ENCODE measurements around the gene CEPT1.
"Not testable (repeated sequence)": the region's sequence is repeated elsewhere in the genome, so short reads cannot be mapped to it uniquely, and the experiment has no call there.

CEPT1 gene

DNA sequence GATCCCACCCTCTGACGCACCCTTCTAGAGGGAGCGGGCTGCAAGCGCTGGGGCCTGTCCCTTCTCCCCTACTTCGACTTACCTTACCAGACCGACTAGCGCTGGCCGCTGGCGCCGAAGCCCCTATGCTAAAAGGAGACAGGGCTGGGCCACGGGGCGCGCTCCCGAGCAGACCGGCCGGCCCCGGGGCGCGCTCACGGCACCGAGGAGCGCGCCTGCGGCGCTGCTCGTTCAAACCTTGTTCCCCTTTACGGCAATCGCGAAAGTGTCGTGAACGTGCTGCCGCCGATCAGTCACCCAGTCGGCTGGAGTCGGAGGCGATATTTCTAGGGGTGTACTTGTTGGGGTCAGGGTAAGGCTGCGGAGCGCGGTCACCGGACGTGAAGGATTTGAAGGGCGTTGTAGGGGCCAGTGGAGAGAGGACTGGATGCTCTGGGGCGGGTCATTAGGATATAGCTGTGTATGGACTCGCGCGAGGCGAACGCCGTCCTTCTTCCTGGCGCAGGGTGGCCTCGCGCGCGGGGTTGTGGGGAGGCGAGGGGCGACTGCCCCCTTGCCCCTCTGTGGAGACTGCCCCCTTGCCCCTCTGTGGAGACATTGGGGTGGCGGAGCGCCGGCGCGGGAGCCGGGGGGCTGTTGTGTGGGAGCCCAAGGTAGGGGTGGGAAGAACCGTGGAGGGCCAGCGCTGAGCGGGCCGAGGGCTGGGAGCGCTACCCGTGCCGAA lies at the start of gene CEPT1, which contains the start of gene DRAM2:
Gene CEPT1 (plus strand): TSS at position 268 of the 724 bp plus-strand sequence. CDS start 7,492 bp downstream, outside the sequence.
Gene DRAM2 (minus strand): TSS at position 138 of the 724 bp plus-strand sequence. CDS start 8,539 bp downstream, outside the sequence.
- peak; percentile 84 to 90 for DNase-seq (ENCODE audit: low read depth in 2 of 2)

DNA sequence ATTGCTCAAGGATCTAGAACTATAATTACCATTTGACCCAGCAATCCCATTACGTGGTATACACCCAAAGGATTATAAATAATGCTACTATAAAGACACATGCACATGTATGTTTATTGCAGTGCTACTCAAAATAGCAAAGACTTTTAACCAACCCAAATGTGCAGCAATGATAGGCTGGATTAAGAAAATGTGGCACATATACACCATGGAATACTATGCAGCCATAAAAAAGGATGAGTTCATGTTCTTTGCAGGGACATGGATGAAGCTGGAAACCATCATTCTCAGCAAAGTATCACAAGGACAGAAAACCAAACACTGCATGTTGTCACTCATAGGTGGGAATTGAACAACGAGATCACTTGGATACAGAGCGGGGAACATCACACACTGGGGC lies 44.6 kb upstream of the CEPT1 start:
- DNase-seq (ENCODE audit: low read depth in 2 of 2), result not testable (repeated sequence)

DNA sequence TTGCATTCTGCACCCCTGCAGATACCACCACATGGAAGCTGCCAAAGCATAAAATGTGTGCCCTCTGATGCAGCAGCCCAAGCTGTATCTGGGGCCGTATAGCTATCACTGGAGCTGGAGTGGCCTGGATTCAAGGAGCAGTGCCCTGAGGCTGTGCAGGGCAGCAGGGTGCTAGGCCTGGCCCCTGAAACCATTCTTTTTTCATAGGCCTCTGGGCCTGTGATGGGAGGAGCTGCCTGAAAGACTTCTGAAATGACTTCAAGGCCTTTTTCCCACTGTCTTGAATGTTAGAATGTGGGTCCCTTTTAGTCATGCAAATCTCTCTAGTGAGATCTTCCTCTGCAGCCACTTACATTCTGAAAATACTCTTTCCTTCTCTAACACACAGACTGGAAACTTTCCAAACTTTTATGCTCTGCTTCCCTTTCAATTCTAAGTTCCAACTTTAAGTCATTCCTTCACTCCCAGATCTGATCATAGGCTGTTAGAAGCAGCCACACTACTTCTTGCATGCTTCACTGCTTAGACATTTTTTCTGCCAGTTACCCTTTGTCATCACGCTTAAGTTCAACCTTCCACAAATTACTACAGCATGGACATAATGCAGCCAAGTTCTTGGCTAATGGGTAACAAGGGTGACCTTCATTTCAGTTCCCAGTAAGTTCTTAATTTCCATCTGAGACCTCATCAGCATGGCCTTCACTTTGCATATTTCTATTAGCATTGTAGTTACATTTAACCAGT lies 42.5 kb upstream of the CEPT1 start:
- DNase-seq (ENCODE audit: low read depth in 2 of 2), result no peak

DNA sequence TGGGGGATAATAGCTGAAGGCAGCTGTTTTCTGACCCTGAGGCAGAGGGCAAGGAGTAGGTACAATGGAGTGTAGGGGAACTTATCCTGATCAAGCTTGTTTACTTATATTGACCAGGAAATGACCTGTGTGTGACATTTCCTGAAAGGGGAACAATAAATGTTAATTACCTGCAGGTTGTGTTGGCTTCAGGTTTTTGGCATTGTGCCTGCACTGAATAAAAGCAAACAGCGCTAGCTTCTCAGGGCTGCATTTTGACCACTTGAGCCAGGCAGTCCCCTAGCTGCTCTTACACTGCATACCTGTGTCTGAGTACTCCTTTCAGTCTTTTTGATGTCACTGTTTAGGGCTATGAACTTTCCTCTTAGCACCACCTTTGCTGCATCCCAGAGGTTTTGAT lies 40.7 kb upstream of the CEPT1 start:
- no peak for DNase-seq (ENCODE audit: low read depth in 2 of 2)

DNA sequence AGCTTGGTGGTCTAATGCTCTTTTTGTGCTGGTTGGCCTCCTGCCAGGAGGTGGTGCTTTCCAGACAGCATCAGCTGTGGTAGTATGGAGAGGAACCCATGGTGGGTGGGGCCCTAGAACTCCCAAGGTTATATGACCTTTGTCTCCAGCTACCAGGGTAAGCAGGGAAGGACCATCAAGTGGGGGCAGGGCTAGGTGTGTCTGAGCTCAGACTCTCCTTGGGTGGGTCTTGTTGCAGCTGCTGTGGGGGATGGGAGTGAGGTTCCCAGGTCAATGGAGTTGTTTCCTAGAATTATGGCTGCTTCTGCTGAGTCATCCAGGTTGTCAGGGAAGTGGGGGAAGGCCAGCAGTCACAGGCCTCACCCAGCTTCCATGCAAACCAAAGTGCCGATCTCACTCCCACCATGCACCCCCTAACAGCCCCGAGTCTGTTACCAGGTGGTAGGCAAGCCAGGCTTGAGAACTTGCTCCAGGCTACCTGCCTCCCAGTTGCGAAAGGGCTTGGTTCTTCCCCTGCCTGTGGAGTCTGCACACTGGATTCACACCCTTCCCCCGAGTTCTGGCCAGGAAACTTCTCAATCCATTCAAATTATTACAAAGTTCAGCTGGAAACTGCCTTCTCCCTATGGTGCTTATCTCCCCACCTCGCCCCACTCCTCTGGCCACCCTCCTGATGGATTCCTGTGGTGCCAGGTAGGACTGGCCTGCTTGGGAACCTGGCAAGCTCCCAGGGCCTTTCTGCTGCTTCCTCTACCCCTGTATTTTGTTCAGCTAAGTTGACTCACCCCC lies 38.0 kb upstream of the CEPT1 start:
- DNase-seq (ENCODE audit: low read depth in 2 of 2), result no peak

DNA sequence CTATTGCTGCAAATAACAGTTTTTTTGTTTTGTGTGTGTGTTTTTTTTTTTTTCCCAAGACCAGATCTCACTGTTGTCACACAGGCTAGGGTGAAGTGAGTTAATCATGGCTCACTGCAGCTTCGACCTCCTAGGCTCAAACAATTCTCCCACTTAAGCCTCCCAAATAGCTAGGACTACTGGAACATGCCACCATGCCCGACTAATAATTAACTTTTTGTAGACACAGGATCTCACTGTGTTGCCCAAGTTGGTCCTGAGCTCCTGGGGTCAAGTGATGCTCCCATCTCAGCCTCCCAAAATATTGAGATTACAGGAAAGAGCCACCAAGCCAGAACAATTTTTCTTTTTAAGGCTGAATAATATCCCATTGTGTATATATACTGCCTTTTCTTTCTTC lies 35.0 kb upstream of the CEPT1 start:
- no peak for DNase-seq (ENCODE audit: low read depth in 2 of 2)

DNA sequence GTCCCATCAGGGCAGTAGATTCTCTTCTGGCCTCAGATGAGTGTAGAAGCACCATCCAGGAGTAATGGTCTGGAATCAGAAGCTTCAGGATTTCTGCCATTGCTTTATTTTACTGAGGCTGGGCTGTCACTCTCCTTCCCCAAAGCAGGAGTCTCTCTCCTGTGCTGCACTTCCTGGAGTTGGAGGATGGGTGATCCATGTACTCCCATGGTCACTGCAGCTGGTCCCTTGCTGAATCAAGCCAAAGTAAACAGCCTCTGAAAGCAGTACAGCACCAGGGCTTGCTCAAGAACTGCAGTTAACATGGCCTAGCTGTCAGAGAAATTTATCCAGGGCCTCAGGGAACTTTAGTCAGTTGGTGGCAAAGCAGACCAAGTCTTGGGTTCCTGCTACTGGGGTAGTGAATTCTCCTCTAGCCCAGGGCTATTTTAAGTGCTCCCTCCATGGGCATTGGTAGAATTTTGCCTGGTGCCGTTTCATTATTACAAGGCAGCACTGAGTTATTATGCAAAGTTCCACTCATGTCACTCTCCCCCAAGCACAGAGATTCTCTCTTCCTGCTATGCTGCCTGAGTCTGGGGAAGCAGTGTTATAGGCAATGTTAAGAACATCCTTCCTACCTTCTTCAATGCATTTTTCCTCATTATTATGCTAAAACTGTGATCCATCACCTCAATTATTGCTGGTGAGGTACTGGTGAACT lies 29.7 kb upstream of the CEPT1 start:
- DNase-seq (ENCODE audit: low read depth in 2 of 2), result no peak

DNA sequence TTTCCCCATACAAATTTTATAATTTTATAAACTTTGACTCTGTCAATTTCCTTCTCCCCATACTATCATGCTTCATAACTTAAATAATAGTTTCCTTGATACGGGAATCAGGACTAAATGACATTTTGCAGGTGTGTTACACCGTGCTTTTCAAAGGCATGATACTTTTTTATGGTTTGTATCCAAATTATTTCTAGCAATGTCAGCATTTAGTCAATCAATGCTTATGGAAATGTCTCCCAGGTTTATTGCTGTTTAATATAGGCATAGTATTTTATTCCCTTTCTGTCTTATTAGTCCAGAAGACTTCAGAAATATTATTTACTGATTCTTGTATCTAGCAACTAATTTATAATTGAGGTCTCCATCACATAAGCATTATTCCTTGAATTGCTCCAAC lies 23.5 kb upstream of the CEPT1 start:
- DNase-seq (ENCODE audit: low read depth in 2 of 2), result no peak

DNA sequence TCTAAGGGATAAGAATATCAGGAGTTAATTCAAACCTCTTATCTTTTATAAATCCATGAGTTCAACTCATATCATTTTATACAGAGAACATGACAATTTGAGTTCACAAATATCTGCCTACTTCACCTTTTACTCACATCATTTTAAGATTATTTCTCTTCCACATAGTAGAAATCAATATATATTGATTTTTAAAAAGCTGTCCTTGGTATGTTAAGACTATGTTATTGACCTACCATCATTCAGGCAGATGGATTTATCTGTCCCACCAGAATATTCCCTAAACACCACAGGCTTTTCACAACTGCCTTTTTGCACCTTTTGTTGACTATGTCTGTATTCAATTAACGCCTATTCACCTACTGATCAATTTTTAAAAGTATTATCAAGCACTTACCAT lies 13.7 kb upstream of the CEPT1 start:
- no peak for DNase-seq (ENCODE audit: low read depth in 2 of 2)

DNA sequence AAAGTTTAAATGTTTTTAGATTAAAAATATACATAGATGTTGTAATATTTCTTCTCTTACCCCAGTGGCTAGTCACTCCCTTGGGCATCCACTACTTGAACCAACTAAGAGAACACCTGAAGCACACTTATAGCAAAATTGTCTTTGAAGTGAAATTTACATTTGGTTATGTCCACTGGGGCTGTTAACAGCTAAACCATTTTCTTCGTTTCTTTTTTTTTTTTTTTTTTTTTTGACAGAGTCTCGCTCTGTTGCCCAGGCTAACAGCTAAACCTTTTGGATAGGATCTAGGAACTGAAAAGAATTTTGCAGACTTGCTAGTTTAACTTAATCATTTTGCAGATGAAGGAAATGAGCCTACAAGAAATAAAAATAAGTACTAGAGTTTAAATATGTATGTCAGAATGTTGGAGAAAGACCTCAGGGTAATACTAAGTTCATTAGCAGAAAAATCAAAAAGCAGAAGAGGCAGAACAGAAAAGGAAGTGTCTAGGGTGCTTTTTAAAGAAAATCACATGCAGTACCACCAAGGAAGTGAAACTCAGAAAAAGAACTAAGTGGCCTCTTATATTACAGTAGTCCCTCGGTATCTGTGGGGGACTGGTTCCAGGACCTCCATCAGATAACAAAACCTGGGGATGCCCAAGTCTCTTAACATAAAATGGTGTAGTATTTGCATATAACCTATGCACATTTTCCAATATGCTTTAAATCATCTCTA lies 11.9 kb upstream of the CEPT1 start:
- no peak for DNase-seq (ENCODE audit: low read depth in 2 of 2)

DNA sequence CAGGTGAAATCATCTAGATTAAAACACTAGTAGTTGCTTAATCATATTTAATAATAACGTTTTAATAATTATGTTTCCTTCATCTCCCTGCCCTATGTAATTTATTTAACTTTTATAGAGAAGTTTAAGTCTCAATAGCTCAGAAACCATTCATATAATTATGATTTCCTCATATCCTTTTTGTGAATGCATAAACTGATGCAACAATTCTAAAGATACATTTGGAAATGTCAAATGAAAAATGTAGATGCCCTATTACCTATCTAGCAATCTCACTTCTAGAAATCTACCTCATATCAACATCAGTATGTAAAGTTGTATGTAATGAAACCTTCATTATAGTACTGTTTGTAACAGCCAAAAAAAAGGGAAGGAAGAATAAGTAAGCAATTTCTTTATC lies 10.6 kb upstream of the CEPT1 start:
- no peak for DNase-seq (ENCODE audit: low read depth in 2 of 2)

DNA sequence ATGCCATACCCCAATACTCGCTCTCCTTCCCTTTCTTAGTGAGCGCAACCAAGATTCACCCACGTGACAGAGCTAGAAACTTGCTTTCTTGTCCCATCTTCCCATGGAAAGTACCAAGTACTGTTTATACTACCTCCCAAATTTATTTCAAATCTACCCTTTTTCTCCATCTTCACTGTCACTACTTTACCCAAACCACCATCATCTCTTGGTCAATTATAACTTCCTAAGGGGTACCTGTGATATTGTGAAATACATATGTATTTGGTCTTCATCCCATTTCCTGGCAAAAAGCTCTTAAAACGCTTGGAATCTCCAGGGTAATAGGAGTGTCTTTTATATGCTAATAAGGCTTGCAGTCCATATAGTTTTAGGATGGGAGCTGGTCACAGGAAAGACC lies 8.3 kb upstream of the CEPT1 start:
- no peak for DNase-seq (ENCODE audit: low read depth in 2 of 2)

DNA sequence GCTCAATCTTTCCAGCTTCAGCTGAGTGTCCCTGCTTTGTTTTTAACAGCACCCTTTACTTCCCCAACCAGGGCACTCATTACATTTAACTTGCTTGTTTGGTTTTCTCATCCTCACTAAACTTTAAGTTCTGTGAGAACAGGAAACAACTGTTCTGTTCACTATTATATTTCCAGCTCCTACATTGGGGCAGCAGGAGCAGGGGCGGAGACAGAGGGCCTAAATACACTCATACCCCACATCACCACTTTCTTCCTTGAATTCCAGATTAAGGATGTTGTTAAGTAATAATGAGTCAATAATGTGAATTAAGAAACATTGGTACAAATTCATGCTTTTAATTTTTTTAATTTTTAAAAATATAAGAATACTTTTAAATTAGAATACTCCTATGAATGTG lies 6.2 kb upstream of the CEPT1 start:
- DNase-seq (ENCODE audit: low read depth in 2 of 2), result no peak

DNA sequence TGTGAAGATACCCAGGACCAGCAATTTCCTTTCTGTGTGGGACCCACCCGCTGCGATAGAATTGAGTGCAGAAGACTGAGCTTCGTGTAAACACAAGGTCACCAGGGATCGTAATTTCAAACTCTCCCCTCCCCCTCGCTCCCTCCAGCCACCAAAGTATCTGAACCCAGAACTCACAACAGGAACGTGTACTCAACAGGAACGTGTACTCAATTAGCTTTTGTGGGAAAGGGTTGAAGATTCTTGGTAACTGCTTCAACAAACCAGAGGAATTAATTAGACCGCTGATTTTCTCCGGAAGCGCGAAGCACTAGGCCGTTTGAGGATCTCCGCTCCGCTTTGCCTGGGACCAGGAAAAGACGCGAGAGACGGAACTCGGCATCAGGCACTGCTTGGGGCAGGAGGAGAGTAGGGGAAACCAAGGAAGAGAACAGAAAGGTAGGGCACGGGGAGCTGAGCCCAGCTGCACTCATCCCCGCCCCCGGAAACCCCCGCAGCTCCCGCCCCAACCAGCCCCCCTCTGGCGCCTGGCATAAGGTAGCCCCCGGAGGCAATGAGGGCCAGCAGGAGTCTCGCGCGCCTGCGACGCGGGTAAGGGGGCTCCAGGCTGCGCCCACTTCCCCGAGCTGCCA lies 583 bp upstream of the CEPT1 start:
- peak in 1 of 2 donors; percentile 46 for DNase-seq (ENCODE audit: low read depth in 2 of 2)

DNA sequence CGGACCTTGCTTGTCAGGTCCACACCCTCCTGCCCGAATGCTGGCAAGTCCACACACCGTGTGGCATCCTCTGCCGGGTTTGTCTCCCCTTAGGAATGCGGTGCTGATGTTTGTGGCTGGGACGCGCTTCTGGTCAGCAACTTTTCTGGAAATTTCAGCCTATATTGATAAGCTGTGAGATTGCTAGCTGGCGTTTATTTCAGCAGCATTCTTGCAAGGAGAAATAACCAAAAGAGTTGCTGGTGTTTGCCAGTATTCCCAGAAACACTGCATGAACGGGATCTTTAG lies 601 bp downstream of the CEPT1 start:
- DNase-seq (ENCODE audit: low read depth in 2 of 2), result no peak

DNA sequence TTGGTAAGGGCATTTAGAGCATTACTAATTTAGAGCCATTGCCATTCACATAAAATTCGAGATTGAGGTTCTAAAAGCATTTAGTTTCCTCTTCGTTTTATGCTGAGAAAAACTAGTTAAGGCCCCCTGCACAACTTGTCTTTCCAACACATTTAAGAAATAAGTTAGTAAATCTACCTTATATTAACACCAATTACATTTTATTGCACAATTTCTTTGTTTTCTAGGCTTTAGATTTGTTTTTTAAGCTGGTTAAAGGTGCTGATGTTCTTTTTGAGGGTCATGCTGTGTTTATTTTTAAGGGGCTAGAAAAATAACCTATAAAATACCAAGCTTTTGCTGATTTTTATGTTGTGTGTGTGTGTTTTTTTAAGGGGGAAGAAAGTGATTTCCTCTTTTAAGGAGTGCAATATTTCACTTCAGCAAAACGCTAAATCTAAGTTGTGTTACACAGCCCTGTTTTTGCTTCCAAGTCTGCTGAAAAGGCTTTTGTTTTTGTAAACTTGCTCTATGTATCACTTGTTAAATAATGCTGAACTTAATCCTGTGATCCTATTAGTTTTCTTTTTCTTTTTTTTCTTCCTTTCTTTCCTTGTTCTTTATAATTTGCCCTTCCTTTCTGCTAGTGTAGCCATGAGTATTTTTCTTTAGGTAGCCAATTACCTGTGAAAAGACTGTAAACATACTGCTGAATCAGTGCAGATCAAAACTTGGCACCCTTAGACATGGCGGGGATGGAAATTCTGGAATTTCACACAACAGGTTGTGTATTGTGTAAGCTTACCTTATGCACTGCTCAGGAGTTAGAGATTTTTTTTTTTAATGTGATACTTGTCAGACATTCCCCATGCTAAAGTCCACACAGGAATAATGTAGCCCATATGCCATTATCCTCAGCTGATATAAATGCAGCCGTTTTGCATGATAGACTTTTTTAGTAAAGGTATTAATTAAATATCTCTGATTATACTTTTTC lies 1.5 kb downstream of the CEPT1 start:
- DNase-seq (ENCODE audit: low read depth in 2 of 2), result no peak

DNA sequence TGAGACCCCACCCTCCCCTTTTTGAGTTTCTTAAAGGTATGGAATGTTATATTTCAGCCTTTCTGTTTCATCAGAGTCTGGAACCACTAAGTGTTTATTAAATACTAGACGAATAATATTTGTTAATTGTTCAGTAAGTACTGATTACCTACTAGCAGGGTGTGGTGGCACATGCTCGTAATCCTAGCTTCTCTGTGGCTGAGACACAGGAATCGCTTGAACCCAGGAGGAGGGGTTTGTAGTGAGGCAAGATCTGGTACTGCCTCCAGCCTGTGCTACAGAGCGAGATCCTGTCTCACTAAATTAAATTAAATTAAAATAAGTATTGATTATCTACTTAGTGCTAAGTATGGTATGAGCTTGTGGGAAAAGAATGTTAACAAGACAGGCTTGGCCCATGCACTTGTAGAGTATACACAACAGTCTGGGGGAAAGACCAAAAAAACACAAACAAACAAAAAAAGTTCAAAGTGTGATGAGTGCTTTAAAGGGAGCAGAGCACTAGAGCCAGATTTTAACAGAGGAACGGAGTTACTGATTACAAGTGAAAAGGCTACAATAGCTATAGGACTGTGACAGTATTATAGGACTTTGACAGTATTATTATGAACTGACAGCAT lies 2.4 kb downstream of the CEPT1 start:
- no peak for DNase-seq (ENCODE audit: low read depth in 2 of 2)

DNA sequence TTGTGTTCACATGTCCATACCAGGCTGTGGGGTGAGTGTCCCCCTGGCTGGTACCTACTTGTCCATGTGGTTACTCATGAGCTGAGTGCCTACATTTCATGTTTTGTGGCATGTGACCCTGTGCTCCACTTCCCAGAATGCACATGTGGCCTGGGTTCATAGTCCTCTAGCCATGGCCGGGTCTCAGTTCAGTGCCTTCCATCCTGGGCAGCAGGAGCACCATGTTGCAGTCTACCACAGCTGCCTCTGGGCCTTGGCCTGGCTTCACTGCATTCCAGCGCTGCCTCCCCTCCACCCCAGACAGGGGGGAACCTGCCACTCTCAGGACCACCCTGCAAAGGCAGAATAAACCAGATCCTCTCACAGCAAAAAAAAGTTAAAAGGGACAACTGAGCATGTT lies 5.5 kb downstream of the CEPT1 start:
- no peak for DNase-seq (ENCODE audit: low read depth in 2 of 2)
